ENCODE measurements around the gene ATP8B1. TPM values are rescaled to one million over a fixed set of nuclear protein-coding genes. Genes with fewer than 3 reads are reported as not detected.

The ATP8B1 gene
- total and polyA plus RNA-seq, 2 of the 8 experiments (the other 6 are each of a cell fraction or from before 2014, with no cell fraction given) = 1.1 to 4.6 TPM

- Histone ChIP-seq H3K27ac (ENCODE audit: low read depth, low read length) (no peak overlapping the region), H4K20me1 (replicated peaks in 1 of 2; ENCODE audit: control insufficient read depth in 1 of 2, insufficient read depth in 2 of 2, low read length in 2 of 2) (no peaks in the 10 kb centered on the region), H4K91ac (replicated peaks; ENCODE audit: insufficient read length, low read length) (no peak overlapping the region), H3K27me3 (replicated peaks in 1 of 4; ENCODE audit: control insufficient read depth in 3 of 4, extremely low read depth in 1 of 4, insufficient read depth in 3 of 4, low read length in 3 of 4) (no peaks in the 10 kb centered on the region), H3K4me3 (ENCODE audit: extremely low read depth in 1 of 4, insufficient read depth in 2 of 4, low read depth in 3 of 4, low read length in 4 of 4) (no peak overlapping the region), H2BK12ac (ENCODE audit: low read depth, low read length) (no peak overlapping the region), H3K4me2 (ENCODE audit: insufficient read depth in 1 of 2, low read depth in 2 of 2, low read length in 2 of 2) (no peak overlapping the region), H3K79me1 (ENCODE audit: low read depth, low read length) (no peaks in the 10 kb centered on the region), H3K79me2 (ENCODE audit: control insufficient read depth in 1 of 2, insufficient read depth in 2 of 2, low read length in 2 of 2) (no peaks in the 10 kb centered on the region), H3K14ac (ENCODE audit: insufficient read length) (no peak overlapping the region), H3K4ac (replicated peaks; ENCODE audit: insufficient read length, low read depth, low read length) (no peak overlapping the region), H2BK15ac (ENCODE audit: low read length) (no peak overlapping the region), H3K18ac (ENCODE audit: extremely low read depth, low read length) (no peak overlapping the region), H2AFZ (ENCODE audit: low read length) (no peak overlapping the region), H3K23me2 (ENCODE audit: low read depth, low read length) (no peaks in the 10 kb centered on the region), H3K56ac (replicated peaks; ENCODE audit: insufficient read length, low read depth, low read length) (no peak overlapping the region), H3K9me3 (ENCODE audit: insufficient read depth in 2 of 2, low read depth in 1 of 2, low read length in 1 of 2) (no peaks in the 10 kb centered on the region), H2AK5ac (ENCODE audit: low read depth, low read length) (no peak overlapping the region), H4K5ac (ENCODE audit: insufficient read length, low read depth, low read length) (no peak overlapping the region), H4K8ac (ENCODE audit: extremely low read depth, insufficient read depth, low read length) (no peak overlapping the region), H2BK120ac (replicated peaks; ENCODE audit: low read depth, low read length) (no peak overlapping the region), H2BK5ac (ENCODE audit: low read depth, low read length) (no peak overlapping the region), H3K9ac (replicated peaks in 1 of 4; ENCODE audit: extremely low read depth in 1 of 4, low read depth in 3 of 4, low read length in 3 of 4) (no peak overlapping the region; a peak in 1 of 7 replicates), H3K36me3 (ENCODE audit: control insufficient read depth in 2 of 4, insufficient read depth in 4 of 4, low read length in 3 of 4) (no peaks in the 10 kb centered on the region), H2BK20ac (ENCODE audit: low read length) (no peak overlapping the region), H3K23ac (ENCODE audit: insufficient read length) (no peak overlapping the region), H3K4me1 (replicated peaks in 1 of 4; ENCODE audit: control insufficient read depth in 3 of 4, insufficient read depth in 4 of 4, low read length in 3 of 4) (peaks cover 0 to 3% (median 0%) of the 10 kb centered on the region in 4 experiments; a peak in 1 of 7 replicates)
- FAIRE-seq (no peak), DNase-seq (ENCODE audit: low read depth in 1 of 2, low spot score in 2 of 2) (no peak)
- no peak for TF ChIP-seq CTBP2 (IDR thresholded peaks at IDR 0.05; ENCODE audit: borderline replicate concordance, insufficient read depth, insufficient read length, low read length)
- no peak for TF ChIP-seq FOSL1 (IDR thresholded peaks at IDR 0.05; ENCODE audit: insufficient read depth, low read depth, low read length)
- no peak for TF ChIP-seq MAX (IDR thresholded peaks at IDR 0.05)
- TF ChIP-seq, protein P1, sequence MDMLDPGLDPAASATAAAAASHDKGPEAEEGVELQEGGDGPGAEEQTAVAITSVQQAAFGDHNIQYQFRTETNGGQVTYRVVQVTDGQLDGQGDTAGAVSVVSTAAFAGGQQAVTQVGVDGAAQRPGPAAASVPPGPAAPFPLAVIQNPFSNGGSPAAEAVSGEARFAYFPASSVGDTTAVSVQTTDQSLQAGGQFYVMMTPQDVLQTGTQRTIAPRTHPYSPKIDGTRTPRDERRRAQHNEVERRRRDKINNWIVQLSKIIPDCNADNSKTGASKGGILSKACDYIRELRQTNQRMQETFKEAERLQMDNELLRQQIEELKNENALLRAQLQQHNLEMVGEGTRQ (IDR thresholded peaks at IDR 0.05; ENCODE audit: low read length) = no peak
- TF ChIP-seq SAP30 (IDR thresholded peaks at IDR 0.05; ENCODE audit: insufficient read depth, insufficient replicate concordance, low read length) = no peak
- TF ChIP-seq BACH1 (IDR thresholded peaks at IDR 0.05; ENCODE audit: low read length) = no peak
- TF ChIP-seq HDAC6 (IDR thresholded peaks at IDR 0.05; ENCODE audit: low read depth, low read length) = no peak
- TF ChIP-seq, protein P2, sequence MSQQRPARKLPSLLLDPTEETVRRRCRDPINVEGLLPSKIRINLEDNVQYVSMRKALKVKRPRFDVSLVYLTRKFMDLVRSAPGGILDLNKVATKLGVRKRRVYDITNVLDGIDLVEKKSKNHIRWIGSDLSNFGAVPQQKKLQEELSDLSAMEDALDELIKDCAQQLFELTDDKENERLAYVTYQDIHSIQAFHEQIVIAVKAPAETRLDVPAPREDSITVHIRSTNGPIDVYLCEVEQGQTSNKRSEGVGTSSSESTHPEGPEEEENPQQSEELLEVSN (IDR thresholded peaks at IDR 0.05) = no peak
- CTCF ChIA-PET (ENCODE audit: partially characterized antibody) = interaction anchor here (0.7 to 2.1 kb wide), 5 partner anchors 9 to 163 kb away, joined by 3 to 6 read pairs (median 4); no protein-coding TSS in a partner anchor
- 75% methylated on average over 3 of the region's 3 CpGs; no CpG with 5 or more reads in 1 of the 2 experiments for WGBS, 2 experiments (ENCODE audit: extremely low coverage in 1 of 2, insufficient coverage in 1 of 2, insufficient read length in 1 of 2, insufficient replicate concordance in 2 of 2, low coverage in 1 of 2, low lambda C conversion rate in 2 of 2, missing lambda C conversion rate in 1 of 2)
- POLR2A ChIA-PET (ENCODE audit: partially characterized antibody) = no interaction called here
Observed at GRCh38 chr18:57793302-57793986, 9.7 kb downstream of the ATP8B1 start.

Data from H1 (cell line).